D721Med (cell line): ENCODE data around the gene CD93.

Experiments
- DNase-seq: peaks from one replicate; pipeline ENCODE4 v3.0.0; 2011; ENCODE audit warnings: low spot score; ENCODE audit not compliant: insufficient read length
- FAIRE-seq: peaks from 2 replicates; lab custom pipeline; 2011; peaks lifted over from hg19 to GRCh38; lab: Jason Lieb, UNC
- TF ChIP-seq, protein P1 (sequence below): IDR thresholded peaks from 2 replicates; pipeline ENCODE4 v1.5.1; 2012; ENCODE audit warnings: mild to moderate bottlenecking, control low read depth; ENCODE audit not compliant: insufficient read depth; ENCODE audit errors: missing control alignments

The CD93 gene

DNA sequence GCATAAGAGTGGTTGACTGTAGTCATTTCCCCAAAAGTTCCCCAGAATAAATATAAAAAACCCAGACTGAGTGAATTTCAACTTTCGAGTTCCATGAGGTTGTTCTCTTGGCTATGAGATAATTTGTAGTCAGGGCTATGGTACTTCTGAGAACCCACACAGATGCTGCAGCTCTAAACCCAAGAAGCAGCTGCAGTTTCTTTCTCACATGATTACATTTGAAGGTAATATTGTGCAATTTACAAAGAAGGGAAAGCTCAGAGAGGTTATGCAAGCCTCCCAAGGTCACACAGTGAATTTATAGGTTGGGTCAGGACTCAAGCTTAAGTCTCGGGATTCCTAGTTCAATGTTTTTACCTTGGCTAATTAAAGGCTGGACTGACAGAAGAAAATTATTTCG is 29.7 kb upstream of the CD93 start:
- DNase-seq (no peak), FAIRE-seq (no peak)
- TF ChIP-seq, protein P1, sequence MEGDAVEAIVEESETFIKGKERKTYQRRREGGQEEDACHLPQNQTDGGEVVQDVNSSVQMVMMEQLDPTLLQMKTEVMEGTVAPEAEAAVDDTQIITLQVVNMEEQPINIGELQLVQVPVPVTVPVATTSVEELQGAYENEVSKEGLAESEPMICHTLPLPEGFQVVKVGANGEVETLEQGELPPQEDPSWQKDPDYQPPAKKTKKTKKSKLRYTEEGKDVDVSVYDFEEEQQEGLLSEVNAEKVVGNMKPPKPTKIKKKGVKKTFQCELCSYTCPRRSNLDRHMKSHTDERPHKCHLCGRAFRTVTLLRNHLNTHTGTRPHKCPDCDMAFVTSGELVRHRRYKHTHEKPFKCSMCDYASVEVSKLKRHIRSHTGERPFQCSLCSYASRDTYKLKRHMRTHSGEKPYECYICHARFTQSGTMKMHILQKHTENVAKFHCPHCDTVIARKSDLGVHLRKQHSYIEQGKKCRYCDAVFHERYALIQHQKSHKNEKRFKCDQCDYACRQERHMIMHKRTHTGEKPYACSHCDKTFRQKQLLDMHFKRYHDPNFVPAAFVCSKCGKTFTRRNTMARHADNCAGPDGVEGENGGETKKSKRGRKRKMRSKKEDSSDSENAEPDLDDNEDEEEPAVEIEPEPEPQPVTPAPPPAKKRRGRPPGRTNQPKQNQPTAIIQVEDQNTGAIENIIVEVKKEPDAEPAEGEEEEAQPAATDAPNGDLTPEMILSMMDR, result no peak

DNA sequence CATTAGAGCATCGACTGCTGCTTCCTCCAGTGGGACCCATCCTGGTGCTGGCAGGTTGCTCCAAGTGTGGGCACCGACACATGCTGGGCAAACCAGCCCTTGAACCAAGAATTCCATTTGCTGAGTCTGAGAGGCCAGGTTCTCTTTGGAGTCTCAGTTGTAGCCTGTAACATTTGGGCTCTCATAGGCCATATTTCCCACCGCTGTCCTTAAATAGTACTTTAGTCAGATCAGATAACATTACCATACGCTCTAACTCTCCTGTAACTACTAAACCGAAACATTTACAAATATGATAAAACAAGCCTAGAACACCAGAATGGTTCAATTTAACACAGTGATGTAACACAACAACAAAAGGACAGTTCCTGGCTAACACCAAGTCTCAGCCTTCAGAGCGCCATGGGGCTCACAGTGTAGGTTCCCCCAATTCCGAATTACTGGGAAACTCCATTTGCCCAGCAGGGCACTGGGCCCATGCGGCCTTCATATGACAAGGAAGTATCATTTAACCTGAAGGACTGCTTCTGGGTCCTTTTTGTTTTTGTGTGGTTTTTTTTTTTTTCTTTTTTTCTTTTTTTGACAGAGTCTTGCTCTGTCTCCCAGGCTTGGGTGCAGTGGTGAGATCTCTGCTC is 28.4 kb upstream of the CD93 start:
- no peak for DNase-seq
- FAIRE-seq, result no peak
- TF ChIP-seq, protein P1, result no peak

DNA sequence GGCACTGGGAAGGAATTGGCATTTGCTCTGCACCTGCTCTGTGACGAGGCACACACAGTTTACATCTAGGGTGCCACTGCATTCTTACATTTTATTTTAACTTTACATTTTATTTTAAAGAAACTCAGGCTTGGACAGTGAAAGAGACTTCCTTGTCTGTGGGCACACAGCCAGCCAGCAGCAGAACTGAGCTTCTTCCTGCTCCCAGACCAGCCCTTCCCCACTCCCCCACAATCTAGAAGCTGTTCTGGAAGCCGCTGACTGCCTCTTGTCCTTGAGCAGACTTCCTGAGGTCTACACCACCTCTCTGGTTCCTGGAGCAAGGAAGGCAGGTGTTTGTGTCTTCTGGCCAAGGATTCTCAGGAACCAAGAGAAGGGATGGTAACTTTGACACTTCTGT is 27.9 kb upstream of the CD93 start:
- TF ChIP-seq, protein P1, result no peak
- FAIRE-seq, result no peak
- DNase-seq, result no peak

DNA sequence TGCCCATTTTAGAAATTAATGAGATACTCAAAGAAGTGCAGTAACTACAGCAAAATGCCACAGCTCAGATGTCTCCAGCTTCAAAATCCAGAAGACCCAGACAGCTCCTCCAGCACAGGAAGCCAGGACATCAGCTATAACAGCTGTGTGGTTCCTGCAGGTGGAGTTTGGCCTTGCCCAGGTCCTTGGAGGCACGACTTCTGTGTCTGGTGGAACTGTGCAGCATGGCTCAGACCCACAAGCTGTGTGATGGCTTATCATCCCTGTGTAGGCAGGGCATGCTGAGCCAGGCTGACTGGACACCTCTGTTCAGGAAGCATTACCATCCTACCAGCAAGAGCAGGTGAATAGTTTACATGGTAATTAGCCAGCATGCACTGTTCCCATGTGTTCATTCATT is 26.5 kb upstream of the CD93 start:
- FAIRE-seq (no peak), DNase-seq (no peak)
- TF ChIP-seq, protein P1, result no peak

DNA sequence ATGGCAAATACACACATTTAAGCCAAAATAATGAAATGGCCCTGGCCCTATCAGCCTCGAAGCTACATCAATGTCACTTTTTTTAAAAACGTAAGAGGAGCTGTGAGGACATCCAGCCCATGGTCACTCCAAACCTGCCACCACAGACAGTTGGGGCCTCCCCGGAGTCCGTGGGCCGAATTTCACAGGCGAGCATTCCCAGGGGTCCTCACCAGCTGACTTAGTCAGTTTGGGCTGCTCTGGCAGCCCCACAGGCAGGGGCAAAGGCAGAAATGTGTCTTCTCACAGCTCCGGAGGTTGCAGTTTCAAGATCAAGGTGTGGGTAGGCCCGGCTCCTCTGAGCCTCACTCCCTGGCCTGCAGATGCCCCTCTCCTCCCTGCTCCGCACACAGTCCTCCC is 25.8 kb upstream of the CD93 start:
- DNase-seq (no peak), FAIRE-seq (no peak)
- TF ChIP-seq, protein P1, result no peak

DNA sequence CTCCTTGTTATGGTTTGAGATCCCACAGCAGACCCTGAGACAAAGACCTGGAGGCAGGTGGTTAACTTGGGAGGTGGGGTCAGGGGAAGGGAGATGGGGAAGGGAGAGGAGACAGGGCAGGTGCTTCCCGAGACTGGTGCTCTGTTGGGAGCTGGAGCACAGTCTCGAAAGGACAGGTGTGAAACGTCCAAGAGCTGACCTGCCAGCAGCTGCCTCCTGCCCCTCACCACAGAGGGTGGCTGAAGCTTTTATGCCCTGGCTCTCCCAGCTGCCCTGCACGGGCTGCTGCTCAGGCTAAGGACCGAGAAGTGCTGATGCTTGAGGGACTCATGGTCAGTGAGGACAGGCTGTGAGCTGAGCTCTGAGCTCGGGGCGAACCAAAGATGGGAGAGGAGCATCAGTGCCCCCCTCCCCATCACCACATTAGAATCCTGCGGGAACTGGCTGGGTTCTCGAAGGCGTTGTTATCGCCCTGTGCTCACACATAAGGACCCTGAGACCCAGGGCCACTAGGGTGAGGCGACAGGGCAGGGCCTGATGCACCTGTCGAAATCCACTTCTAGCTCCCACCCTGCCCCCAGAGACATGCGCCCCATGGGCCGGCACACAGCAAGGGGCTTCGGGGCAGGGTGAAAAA is 25.3 kb upstream of the CD93 start:
- DNase-seq (no peak), FAIRE-seq (no peak)
- TF ChIP-seq, protein P1, result no peak

DNA sequence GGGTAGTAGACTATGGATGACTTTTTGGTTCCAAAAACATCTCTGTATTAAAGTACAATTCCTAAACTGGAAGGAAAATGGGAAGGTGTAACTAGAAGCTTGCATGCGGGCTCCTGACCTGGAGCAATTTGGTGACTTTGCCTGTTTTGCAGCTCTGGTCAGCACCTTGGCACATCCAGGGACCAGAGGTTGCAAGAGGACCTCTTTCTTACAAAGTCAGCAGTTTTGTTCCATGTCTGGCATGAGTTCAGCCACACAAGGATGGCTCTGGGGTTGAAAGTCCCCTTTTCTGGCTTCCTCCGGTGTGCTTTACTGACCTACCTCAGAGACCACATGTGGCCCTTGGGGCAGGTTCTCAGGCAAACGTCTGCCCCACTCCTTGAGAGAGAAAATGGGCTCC is 22.7 kb upstream of the CD93 start:
- TF ChIP-seq, protein P1, result no peak
- FAIRE-seq, result no peak
- no peak for DNase-seq
